K562 (cell line): ENCODE data around the gene ASB15. TPM values are rescaled to one million over a fixed set of nuclear protein-coding genes. Genes with fewer than 3 reads are reported as not detected.
A peak's percentile ranks its signal among the peaks of the same experiment; 100 is the strongest.

Experiments
- ATAC-seq: fragments of 200-7000 bp; cut with Tn5 transposase; 3 replicates; pipeline ENCODE4 v1.9.1; 2020; ENCODE audit warnings: moderate library complexity
- BruUV-seq: library from RNA; stranded (reverse); fragments of 400-500 nt; replicated peaks from 2 replicates; lab custom pipeline; 2021; lab: Mats Ljungman, UMichigan
- CTCF ChIA-PET: fragments of 300-600 bp; formaldehyde crosslinking; extraction: SDS; loops from one replicate; lab custom pipeline; 2021; ENCODE audit warnings: low intra/inter-chr PET ratio; lab: Yijun Ruan, JAX
- POLR2A ChIA-PET: fragments of 300-600, 350-650 bp; sonication (Branson Sonifier 250); formaldehyde crosslinking; extraction: SDS; loops from one replicate; lab custom pipeline; 2021; ENCODE audit warnings: antibody characterized with exemption, inconsistent platforms; lab: Yijun Ruan, JAX
- DNase-seq, 4 experiments: peaks; one replicate each; pipeline versions ENCODE4 v3.0.0 to v3.0.0-alpha.2; 2011 to 2018; ENCODE audit warnings: low spot score in 3 of 4, mixed read lengths in 3 of 4; ENCODE audit errors: extremely low read depth in 1 of 4
- FAIRE-seq: peaks from 2 replicates; lab custom pipeline; 2011; peaks lifted over from hg19 to GRCh38; lab: Jason Lieb, UNC
- H2AFZ ChIP-seq: 2 replicates; pipeline ENCODE4 v1.6.0; 2011; ENCODE audit warnings: low read depth, low read length, control low read depth, inconsistent platforms
- H3K27ac ChIP-seq: fragments of 200-600 bp; 3 replicates; pipeline ENCODE4 v1.8.0; 2011; ENCODE audit warnings: low read depth, mild to moderate bottlenecking, control low read depth, inconsistent platforms, low read length, moderate library complexity, mixed read lengths; ENCODE audit errors: extremely low read depth
- H3K27me3 ChIP-seq, 2 experiments: fragments of 300-600 bp in 1 of 2; 2 replicates in 1 of 2; 3 replicates in 1 of 2; pipeline versions ENCODE4 v1.6.0 to v1.8.0; 2011; ENCODE audit warnings: inconsistent platforms in 2 of 2, low read length in 2 of 2, mild to moderate bottlenecking in 1 of 2, mixed read lengths in 1 of 2, moderate library complexity in 1 of 2; ENCODE audit not compliant: control insufficient read depth in 2 of 2, insufficient read depth in 2 of 2
- H3K36me3 ChIP-seq: fragments of 300-600 bp; 3 replicates; pipeline ENCODE4 v1.8.0; 2011; ENCODE audit warnings: mild to moderate bottlenecking, low read length, inconsistent platforms; ENCODE audit not compliant: control insufficient read depth, insufficient read depth
- H3K4me1 ChIP-seq, 2 experiments: fragments of 200-600 bp in 1 of 2; replicated peaks in 1 of 2; 2 replicates in 1 of 2; 3 replicates in 1 of 2; pipeline versions ENCODE4 v1.5.1 to v1.8.0; 2011; ENCODE audit warnings: inconsistent platforms in 2 of 2, low read length in 2 of 2, mild to moderate bottlenecking in 1 of 2, mixed read lengths in 1 of 2, moderate library complexity in 1 of 2; ENCODE audit not compliant: control insufficient read depth in 2 of 2, insufficient read depth in 2 of 2
- H3K4me2 ChIP-seq: 2 replicates; pipeline ENCODE4 v1.6.1; 2011; ENCODE audit warnings: low read length, control low read depth, inconsistent platforms, mixed read lengths; ENCODE audit not compliant: insufficient read depth
- H3K4me3 ChIP-seq: fragments of 200-600 bp; sonication (generic), shearing (Covaris generic); 2 replicates; pipeline ENCODE4 v1.5.1; 2016; ENCODE audit warnings: control low read depth, inconsistent platforms
- H3K79me2 ChIP-seq: fragments of 200-600 bp; 3 replicates; pipeline ENCODE4 v1.8.0; 2011; ENCODE audit warnings: low read length, inconsistent platforms; ENCODE audit not compliant: control insufficient read depth, insufficient read depth
- H3K9ac ChIP-seq, 2 experiments: 2 replicates each; pipeline versions ENCODE4 v1.6.0 to v1.6.1; 2011; ENCODE audit warnings: low read depth in 2 of 2, low read length in 2 of 2, control low read depth in 1 of 2, inconsistent platforms in 1 of 2, mild to moderate bottlenecking in 1 of 2, mixed read lengths in 1 of 2; ENCODE audit not compliant: insufficient read depth in 1 of 2
- H3K9me1 ChIP-seq: one replicate; pipeline ENCODE4 v1.6.0; 2011; ENCODE audit warnings: inconsistent platforms, mild to moderate bottlenecking, low read length, moderate library complexity; ENCODE audit not compliant: control insufficient read depth, insufficient read depth
- H3K9me3 ChIP-seq: replicated peaks from 2 replicates; pipeline ENCODE4 v1.5.1; 2011; ENCODE audit warnings: low read depth, low read length, inconsistent platforms; ENCODE audit not compliant: control insufficient read depth, insufficient read depth
- H4K20me1 ChIP-seq: replicated peaks from 2 replicates; pipeline ENCODE4 v1.6.1; 2011; ENCODE audit warnings: low read length, inconsistent platforms, mixed read lengths; ENCODE audit not compliant: control insufficient read depth, insufficient read depth
- CAMTA2 ChIP-seq: fragments of 250-450 bp; sonication (Bioruptor Pico); conservative IDR thresholded peaks from 2 replicates; pipeline ENCODE4 v1.5.1; 2022
- DDX20 ChIP-seq: fragments of 450-650 bp; IDR thresholded peaks from 2 replicates; pipeline ENCODE4 v1.6.1; 2016; ENCODE audit warnings: missing genetic modification characterization, low read depth, mild to moderate bottlenecking, missing compliant biosample characterization, moderate library complexity
- ETS2 ChIP-seq: IDR thresholded peaks from 2 replicates; pipeline ENCODE4 v1.6.1; 2016; ENCODE audit warnings: borderline replicate concordance, missing genetic modification characterization, mild to moderate bottlenecking, moderate library complexity, missing compliant biosample characterization; ENCODE audit not compliant: poor library complexity, severe bottlenecking
- HDAC1 ChIP-seq, 2 experiments: fragments of 450-650 bp; IDR thresholded peaks; 2 replicates each; pipeline ENCODE4 v1.6.1; 2016 to 2017; ENCODE audit warnings: inconsistent platforms in 1 of 2, mild to moderate bottlenecking in 1 of 2, moderate library complexity in 1 of 2
- KDM4B ChIP-seq, 2 experiments: fragments of 450-650 bp in 1 of 2; sonication (generic) in 1 of 2; IDR thresholded peaks; 2 replicates each; pipeline ENCODE4 v1.6.1; 2016 to 2017; ENCODE audit warnings: borderline replicate concordance in 2 of 2, antibody characterized with exemption in 1 of 2, low read depth in 1 of 2, mild to moderate bottlenecking in 1 of 2
- MEF2A ChIP-seq: IDR thresholded peaks from 2 replicates; pipeline ENCODE4 v1.6.1; 2011; ENCODE audit warnings: low read depth, mild to moderate bottlenecking, low read length, moderate library complexity; ENCODE audit not compliant: control insufficient read depth
- NR4A1 ChIP-seq, 2 experiments: fragments of 250-450 bp in 1 of 2; fragments of 450-650 bp in 1 of 2; sonication (Bioruptor Pico) in 1 of 2; IDR thresholded peaks; 2 replicates each; pipeline versions ENCODE4 v1.4.0 to v1.6.1; 2016 to 2020; ENCODE audit warnings: mild to moderate bottlenecking in 2 of 2, missing compliant biosample characterization in 1 of 2, missing genetic modification characterization in 1 of 2, moderate library complexity in 1 of 2
- RBBP5 ChIP-seq: fragments of 200-600 bp; sonication (generic); IDR thresholded peaks from 2 replicates; pipeline ENCODE4 v1.6.1; 2012; ENCODE audit warnings: borderline replicate concordance, mild to moderate bottlenecking, low read length, control low read depth, inconsistent platforms; ENCODE audit not compliant: insufficient read depth, poor library complexity, severe bottlenecking
- TEAD4 ChIP-seq, 2 experiments: sonication (generic) in 1 of 2; formaldehyde crosslinking in 1 of 2; IDR thresholded peaks; 2 replicates each; pipeline versions ENCODE4 v1.6.1 to v1.8.0; 2012 to 2022; ENCODE audit warnings: borderline replicate concordance in 1 of 2, inconsistent platforms in 1 of 2, low read length in 1 of 2, mild to moderate bottlenecking in 1 of 2, missing genetic modification reagents in 1 of 2
- ZNF324 ChIP-seq: fragments of 250-450 bp; sonication (Bioruptor Pico); IDR thresholded peaks from 2 replicates; pipeline ENCODE4 v1.4.0; 2020; ENCODE audit warnings: mild to moderate bottlenecking
- WGBS: fragments of 100-300 bp; shearing (Covaris generic); methylation state at CpG from one replicate; pipeline ENCODE4 v1.1.6; 2016; ENCODE audit warnings: low coverage, mixed read lengths; ENCODE audit not compliant: insufficient coverage; ENCODE audit errors: missing lambda C conversion rate; 5-methylcytosine and 5-hydroxymethylcytosine counted together
- in situ Hi-C: fragments of 300-500 bp; cut with MboI; formaldehyde crosslinking; loops from 4 replicates; pipeline ENCODE4 v1.15.0; 2018; ENCODE audit warnings: inconsistent platforms, mixed read lengths
- intact Hi-C: fragments of 100-400 bp; cut with micrococcal nuclease; formaldehyde crosslinking; loops from 2 replicates; pipeline ENCODE4 v1.14.2; 2022
- polyA plus RNA-seq, 8 experiments: library from polyadenylated mRNA; depleted of rRNA in 4 of 8; stranded (reverse) in 5 of 8; unstranded in 3 of 8; fragments of >200 nt; fragmentation: Nextera tagmentation in 2 of 8; fragmentation: Illumina TruSeq in 1 of 8; extraction: Ambion mirVana in 2 of 8; extraction: Trizol in 1 of 8; gene quantifications; 2 replicates each; pipeline versions ENCODE4 v1.2.1 to v1.2.3, GENCODE V29; 2011 to 2014; ENCODE audit warnings: inconsistent platforms in 1 of 8, missing spikeins in 1 of 8
- total RNA-seq, 7 experiments: library from RNA; depleted of rRNA in 6 of 7; stranded (reverse); fragments of >200 nt in 6 of 7; fragmentation: Illumina TruSeq in 2 of 7; extraction: Trizol in 2 of 7; gene quantifications; 2 replicates each; pipeline versions ENCODE4 v1.2.1 to v1.2.3, GENCODE V29; 2011 to 2021; ENCODE audit warnings: low replicate concordance in 1 of 7
- TF ChIP-seq, protein P1 (sequence below): IDR thresholded peaks from 3 replicates; pipeline ENCODE4 v1.6.1; 2011; ENCODE audit warnings: borderline replicate concordance, mild to moderate bottlenecking, moderate library complexity; ENCODE audit not compliant: insufficient read length; ENCODE audit errors: extremely low read depth

The ASB15 gene
- total and polyA plus RNA-seq, 9 of the 15 experiments (the other 6 are each of a cell fraction or from before 2014, with no cell fraction given): 0.03 to 0.14 (median 0.04) TPM; not detected in 3

DNA sequence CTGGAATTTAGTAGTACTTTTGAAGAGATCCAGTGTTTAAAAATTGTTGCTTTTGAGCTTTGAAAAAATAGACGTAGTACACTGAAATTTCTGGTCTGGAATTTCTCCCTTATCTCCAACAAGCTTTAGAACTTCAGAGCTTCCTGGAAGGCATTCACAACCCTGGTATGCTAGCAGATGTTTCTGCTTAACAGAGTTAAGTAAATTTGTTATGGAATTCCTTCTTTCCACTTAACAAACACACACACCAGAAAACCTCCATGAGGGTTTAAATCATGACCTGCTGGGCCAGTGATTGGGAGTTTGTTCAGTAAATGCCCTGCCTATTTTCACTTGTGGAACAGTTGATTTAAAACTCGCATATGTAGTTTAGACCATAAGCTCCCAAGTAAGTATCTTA lies 13.7 kb downstream of the ASB15 start:
- H3K4me3 ChIP-seq: no peak overlapping the region
- TF ChIP-seq RBBP5: no peak
- TF ChIP-seq TEAD4 (IDR thresholded peaks at IDR 0.05; ENCODE audit: low read length): peak; percentile 53; the same call in 1 of the 2 replicates
- no peak for TF ChIP-seq TEAD4 (CRISPR knock-in tag; IDR thresholded peaks at IDR 0.05; ENCODE audit: borderline replicate concordance)
- no peaks in the 10 kb centered on the region for H3K9me3 ChIP-seq
- in situ Hi-C loops (no loop called here), intact Hi-C loops (no loop called here)
- no peak overlapping the region for H3K9ac ChIP-seq
- no TSS peak for BruUV-seq
- peaks cover 0 to 4% of the 10 kb centered on the region in 2 experiments; a peak in 1 of 5 replicates for H3K27me3 ChIP-seq
- no peaks in the 10 kb centered on the region for H3K79me2 ChIP-seq
- no peaks in the 10 kb centered on the region for H4K20me1 ChIP-seq
- no peaks in the 10 kb centered on the region for H3K36me3 ChIP-seq
- no peaks in the 10 kb centered on the region; a peak in 1 of 5 replicates for H3K4me1 ChIP-seq
- WGBS: 4% methylated on average over 2 of the region's 2 CpGs
- ChIA-PET CTCF (no interaction called here), POLR2A (interaction anchor here (0.6 to 1.7 kb wide), 2 partner anchors 9 kb away, joined by 4 read pairs; no protein-coding TSS in a partner anchor)
- H2AFZ ChIP-seq: 0 out of 2 replicates have a peak overlapping the region, but pooled peaks have one; percentile 11
- DNase-seq (no peak), ATAC-seq (no peak), FAIRE-seq (no peak)
- H3K9me1 ChIP-seq: no peaks in the 10 kb centered on the region
- H3K27ac ChIP-seq: no peak overlapping the region
- no peak overlapping the region for H3K4me2 ChIP-seq

DNA sequence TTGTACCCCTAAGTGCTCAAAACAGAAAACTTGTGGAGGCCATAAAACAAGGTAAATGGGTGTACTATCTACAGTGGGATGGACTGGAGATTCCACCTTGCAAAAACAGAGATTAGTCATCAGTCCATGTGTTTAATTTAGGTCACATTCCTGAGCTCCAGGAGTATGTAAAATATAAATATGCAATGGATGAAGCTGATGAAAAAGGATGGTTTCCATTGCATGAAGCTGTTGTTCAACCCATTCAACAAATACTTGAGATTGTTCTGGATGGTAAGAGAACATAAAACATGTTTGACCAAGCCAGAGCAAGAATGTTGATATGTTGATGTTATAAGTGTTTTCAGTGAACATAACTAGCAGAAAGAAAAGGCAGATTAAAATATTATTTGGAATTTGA lies 14.6 kb downstream of the ASB15 start:
- no peak for DNase-seq
- Histone ChIP-seq H3K4me2 (no peak overlapping the region), H3K36me3 (no peaks in the 10 kb centered on the region), H3K27me3 (peaks cover 0 to 4% of the 10 kb centered on the region in 2 experiments; a peak in 1 of 5 replicates), H3K79me2 (no peaks in the 10 kb centered on the region), H3K9me3 (no peaks in the 10 kb centered on the region), H3K4me3 (no peak overlapping the region), H3K27ac (no peak overlapping the region), H3K9me1 (no peaks in the 10 kb centered on the region), H3K4me1 (no peaks in the 10 kb centered on the region; a peak in 1 of 5 replicates), H4K20me1 (no peaks in the 10 kb centered on the region), H2AFZ (no peak overlapping the region), H3K9ac (no peak overlapping the region)
- BruUV-seq: no TSS peak
- ChIA-PET POLR2A (interaction anchor here (1.7 kb wide), 1 partner anchor 8 kb away, joined by 4 read pairs; no protein-coding TSS in a partner anchor), CTCF (no interaction called here)
- intact Hi-C loops (no loop called here), in situ Hi-C loops (no loop called here)
- FAIRE-seq: no peak
- no peak for ATAC-seq
- no peak for TF ChIP-seq DDX20 (tag)
- TF ChIP-seq HDAC1 (IDR thresholded peaks at IDR 0.05): no peak
- TF ChIP-seq MEF2A: no peak
- TF ChIP-seq ETS2 (tag): no peak
- no peak for TF ChIP-seq RBBP5
- TF ChIP-seq NR4A1 (CRISPR knock-in tag; IDR thresholded peaks at IDR 0.05): no peak
- no peak for TF ChIP-seq NR4A1 (tag; IDR thresholded peaks at IDR 0.05)
- no peak for TF ChIP-seq KDM4B (IDR thresholded peaks at IDR 0.05; ENCODE audit: borderline replicate concordance in 2 of 2, low read depth in 1 of 2)
- TF ChIP-seq CAMTA2 (CRISPR knock-in tag): no peak
- TF ChIP-seq ZNF324: no peak
- TF ChIP-seq, protein P1, sequence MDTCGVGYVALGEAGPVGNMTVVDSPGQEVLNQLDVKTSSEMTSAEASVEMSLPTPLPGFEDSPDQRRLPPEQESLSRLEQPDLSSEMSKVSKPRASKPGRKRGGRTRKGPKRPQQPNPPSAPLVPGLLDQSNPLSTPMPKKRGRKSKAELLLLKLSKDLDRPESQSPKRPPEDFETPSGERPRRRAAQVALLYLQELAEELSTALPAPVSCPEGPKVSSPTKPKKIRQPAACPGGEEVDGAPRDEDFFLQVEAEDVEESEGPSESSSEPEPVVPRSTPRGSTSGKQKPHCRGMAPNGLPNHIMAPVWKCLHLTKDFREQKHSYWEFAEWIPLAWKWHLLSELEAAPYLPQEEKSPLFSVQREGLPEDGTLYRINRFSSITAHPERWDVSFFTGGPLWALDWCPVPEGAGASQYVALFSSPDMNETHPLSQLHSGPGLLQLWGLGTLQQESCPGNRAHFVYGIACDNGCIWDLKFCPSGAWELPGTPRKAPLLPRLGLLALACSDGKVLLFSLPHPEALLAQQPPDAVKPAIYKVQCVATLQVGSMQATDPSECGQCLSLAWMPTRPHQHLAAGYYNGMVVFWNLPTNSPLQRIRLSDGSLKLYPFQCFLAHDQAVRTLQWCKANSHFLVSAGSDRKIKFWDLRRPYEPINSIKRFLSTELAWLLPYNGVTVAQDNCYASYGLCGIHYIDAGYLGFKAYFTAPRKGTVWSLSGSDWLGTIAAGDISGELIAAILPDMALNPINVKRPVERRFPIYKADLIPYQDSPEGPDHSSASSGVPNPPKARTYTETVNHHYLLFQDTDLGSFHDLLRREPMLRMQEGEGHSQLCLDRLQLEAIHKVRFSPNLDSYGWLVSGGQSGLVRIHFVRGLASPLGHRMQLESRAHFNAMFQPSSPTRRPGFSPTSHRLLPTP: no peak
